Suppressor macrophage treated with lipopolysaccharide for 1 hour (primary cell): ENCODE data around the gene PODXL2.

ENCODE experiments used
- DNase-seq, 3 donors: peaks; one replicate each; pipeline ENCODE4 v3.0.0-alpha.2; 2020 to 2022

PODXL2 gene

GRCh38 chr3:127660621-127661251 lies 31.8 kb downstream of the PODXL2 start:
- no peak for DNase-seq

DNA sequence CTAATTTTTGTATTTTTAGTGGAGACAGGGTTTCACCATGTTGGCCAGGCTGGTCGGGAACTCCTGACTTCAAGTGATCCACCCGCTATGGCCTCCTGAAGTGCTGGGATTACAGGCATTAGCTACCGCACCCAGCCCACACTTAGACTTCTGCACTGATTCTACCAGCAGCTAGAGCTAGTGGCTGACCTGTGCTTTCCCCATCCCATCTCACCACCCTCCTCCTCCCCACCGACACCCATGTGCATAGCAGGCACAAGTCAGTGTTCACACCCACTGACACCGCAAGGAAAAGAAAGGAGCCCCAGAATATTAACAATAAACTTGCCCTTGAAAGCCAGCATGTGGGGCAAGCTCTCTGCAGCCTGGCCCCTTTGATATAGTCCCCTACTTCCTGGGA lies 32.6 kb downstream of the PODXL2 start:
- DNase-seq, result no peak

DNA sequence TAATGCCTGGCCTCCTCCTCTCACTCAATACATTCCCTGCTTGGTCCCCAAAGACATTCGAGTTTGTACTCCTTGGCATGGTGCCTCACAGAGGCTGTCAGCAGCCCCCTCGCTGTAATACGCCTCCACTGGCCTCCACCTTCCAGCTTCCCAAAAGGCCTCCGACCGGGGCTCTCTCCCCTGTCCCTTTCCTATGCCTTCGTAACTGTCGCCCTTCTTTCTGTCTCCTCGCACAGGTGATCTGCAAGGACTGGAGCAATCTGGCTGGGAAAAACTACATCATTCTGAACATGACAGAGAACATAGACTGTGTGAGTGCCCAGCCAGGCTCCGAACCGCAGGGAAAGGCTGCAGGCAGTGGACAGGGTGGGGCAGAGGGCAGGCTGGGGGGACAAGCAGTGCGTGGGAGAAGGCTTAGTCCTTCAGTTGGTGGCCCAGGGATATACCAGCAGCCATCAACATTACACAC lies 33.0 kb downstream of the PODXL2 start:
- DNase-seq, result no peak

DNA sequence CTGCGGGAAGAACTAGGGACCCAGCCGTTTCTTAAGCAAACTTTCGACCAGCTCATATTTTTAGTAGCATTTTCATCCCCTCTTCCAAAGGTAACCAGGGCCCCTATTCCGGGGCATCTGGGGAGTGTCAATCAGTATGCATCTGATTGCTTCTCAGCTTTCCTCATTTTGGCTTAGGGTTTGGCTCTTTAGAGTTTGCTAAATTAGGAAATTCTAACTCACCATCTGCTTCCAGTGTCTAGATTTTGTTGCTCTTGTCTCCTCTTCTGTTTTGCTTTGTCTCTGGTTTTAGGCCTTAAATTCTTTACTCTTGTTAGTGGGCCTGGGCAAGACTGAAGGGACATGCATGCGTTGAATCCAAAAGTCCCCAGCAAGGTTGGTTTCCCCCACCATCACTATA lies 34.2 kb downstream of the PODXL2 start:
- DNase-seq, result no peak

- DNase-seq, result no peak
These were observed 36.2 kb downstream of the PODXL2 start for GRCh38 chr3:127665165-127665564.

GRCh38 chr3:127665586-127665985 lies 36.6 kb downstream of the PODXL2 start:
- DNase-seq, result no peak

DNA sequence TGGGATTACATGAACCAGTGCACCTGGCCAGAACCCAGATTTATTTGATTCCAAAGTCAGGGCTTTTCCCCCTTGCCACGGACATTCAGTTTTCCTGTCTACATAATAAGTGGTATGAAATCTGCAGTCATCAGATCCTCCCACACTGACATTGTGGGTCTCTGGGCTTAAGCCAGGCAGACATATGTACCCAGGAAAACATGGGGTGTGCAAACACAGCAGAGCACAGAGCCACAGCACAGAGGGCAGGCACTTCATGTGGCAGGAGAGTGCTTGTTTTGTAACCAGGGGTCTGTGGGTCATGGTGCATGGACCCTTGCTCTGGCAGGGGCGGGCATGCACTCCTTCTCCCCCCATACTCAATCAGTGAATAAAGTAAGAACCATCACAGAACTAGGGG lies 37.7 kb downstream of the PODXL2 start:
- DNase-seq, result no peak

- DNase-seq, result no peak
These were observed 38.2 kb downstream of the PODXL2 start for GRCh38 chr3:127667119-127667681.

DNA sequence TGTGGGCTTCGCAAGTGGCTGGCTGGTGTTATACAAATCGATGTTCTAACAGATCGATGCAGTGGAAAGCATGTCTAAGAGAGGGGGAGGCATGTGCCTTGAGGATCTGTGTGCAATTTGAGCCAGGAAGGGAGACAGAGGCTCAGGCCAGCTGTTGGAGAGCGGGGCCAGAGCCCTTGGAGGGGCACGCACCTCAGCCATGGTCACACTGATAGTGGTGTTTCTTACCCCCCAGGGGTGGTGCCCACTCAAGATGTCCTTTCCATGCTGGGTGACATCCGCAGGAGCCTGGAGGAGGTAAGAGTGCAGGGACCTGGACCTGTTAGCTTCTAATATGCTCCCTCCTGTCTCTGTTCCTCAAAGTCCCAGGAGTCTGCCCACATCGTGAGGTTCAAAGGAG lies 39.9 kb downstream of the PODXL2 start:
- no peak for DNase-seq

DNA sequence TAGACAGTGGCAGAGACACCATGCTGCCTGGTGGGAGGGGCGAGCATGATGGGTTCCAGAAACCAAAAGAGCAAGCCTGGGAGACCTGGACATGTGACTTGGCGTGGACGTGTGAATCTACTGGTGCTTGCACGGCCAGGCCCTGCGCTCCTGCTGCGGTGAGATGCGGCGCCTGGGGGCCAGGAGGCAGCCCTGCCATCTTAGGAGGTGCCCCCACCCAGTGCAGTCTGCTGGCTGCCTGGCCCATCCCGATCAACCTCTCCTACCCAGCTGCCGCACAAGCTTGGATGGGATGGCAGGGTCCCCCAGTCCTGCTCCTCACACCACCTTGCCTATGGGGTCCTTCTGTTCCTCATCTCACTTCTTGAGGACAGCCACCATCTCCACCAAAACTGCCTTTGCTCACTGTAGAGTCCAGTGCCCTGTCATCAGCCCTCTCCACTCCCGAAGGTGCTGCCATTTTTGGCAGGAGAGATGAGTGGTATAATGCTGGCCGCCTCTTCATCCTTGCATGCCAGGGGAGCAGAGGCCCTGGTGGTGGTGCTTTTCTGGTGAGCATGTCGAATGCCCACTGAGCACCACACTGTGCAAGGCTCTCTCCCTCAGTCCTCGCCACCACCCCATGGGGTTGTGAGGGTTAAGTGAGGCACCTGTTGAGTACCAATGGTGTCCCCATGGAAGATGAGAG lies 40.7 kb downstream of the PODXL2 start:
- DNase-seq, result no peak

DNA sequence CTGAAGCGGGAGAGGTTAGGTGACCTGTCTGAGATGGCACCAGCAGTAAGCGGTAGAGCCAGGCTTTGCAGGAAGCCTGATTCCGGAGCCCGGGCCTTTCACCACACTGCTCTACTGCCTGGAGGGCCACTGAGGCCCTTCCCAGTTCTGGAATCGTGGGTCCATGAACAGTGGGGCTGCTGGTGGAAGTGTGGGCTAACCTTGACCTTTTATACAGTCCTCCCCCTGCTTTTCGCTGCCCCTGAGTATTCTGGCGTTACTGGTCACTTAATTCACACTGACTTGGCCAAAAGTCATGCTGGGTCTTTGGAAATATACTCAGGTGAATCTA lies 41.2 kb downstream of the PODXL2 start:
- DNase-seq, result no peak

DNA sequence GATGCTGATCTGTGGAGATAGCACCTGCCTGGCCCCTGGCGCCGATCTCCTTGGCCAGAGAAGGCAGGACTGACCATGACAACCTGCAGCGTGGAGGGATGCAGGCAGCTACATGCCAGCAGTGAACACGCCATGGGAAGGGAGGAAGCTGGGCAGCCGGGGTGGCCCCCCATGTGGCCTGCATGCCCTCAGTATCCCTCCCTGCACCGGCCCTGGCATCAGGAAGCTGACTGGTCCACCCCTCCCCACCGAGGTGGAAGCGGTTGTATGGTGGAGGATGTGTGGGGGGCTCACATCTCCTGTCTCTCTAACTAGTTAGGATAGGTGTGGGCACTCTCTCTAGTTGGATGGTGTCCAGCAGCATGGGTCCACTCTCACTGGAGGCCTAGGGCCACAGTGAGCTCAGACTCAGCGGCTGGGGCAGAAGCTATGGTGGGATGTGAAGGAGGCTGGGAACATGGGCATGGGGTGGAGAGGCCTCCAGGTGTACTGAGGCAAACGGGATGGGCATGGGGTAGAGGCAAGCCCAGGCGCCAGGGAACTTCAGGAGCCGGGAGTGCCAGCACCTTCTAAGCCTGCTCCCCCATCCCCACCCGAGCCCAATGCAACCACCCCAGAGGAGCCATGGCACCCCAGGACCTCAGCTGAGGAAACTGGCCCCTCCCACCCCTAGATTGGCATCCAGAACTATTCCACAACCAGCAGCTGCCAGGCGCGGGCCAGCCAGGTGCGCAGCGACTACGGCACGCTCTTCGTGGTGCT lies 42.0 kb downstream of the PODXL2 start:
- DNase-seq, result no peak

GRCh38 chr3:127671523-127672428 lies 42.8 kb downstream of the PODXL2 start:
- peak in 1 of 3 donors; percentile 41 for DNase-seq

DNA sequence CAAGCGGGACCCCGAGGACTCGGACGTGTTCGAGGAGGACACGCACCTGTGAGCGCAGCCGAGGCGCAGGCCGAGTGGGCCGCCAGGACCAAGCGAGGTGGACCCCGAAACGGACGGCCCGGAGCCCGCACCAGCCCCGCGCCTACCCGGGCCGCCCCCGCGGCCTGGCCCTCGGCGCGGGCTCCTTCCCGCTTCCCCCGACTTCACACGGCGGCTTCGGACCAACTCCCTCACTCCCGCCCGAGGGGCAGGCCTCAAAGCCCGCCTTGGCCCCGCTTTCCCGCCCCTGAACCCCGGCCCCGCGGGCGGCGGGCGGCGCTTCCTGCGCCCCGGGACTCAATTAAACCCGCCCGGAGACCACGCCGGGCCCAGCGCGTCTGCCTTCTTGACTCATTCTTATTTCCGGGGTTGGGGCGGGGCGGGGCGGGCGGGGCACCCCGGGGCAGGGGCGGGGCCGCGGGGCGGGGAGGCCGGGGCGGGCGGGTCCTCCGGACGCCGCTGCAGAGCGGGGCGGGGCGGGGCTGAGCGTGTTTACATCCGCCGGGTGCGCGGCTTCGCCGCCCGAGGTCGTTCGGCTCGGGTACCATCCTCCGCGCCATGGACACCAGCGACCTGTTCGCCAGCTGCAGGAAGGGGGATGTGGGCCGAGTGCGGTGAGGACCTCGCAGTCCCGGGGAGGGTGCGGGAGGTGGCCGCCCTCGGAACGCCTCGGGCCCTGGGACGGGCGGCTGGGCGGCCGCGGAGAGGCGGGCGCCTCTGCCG lies 43.6 kb downstream of the PODXL2 start, which contains the start of gene ABTB1:
Gene ABTB1 (plus strand): TSS at position 524 of the 762 bp plus-strand sequence. CDS start 74 bp downstream, at position 598.
- DNase-seq, result peak; percentile 80 to 97 (median 93)

- DNase-seq, result peak in 2 of 3 donors; percentile 35 to 59
These were observed 44.5 kb downstream of the PODXL2 start for GRCh38 chr3:127673191-127674100.

- no peak for DNase-seq
These were observed 45.2 kb downstream of the PODXL2 start for GRCh38 chr3:127674101-127674721.

GRCh38 chr3:127674790-127675189 lies 45.8 kb downstream of the PODXL2 start:
- DNase-seq, result no peak

DNA sequence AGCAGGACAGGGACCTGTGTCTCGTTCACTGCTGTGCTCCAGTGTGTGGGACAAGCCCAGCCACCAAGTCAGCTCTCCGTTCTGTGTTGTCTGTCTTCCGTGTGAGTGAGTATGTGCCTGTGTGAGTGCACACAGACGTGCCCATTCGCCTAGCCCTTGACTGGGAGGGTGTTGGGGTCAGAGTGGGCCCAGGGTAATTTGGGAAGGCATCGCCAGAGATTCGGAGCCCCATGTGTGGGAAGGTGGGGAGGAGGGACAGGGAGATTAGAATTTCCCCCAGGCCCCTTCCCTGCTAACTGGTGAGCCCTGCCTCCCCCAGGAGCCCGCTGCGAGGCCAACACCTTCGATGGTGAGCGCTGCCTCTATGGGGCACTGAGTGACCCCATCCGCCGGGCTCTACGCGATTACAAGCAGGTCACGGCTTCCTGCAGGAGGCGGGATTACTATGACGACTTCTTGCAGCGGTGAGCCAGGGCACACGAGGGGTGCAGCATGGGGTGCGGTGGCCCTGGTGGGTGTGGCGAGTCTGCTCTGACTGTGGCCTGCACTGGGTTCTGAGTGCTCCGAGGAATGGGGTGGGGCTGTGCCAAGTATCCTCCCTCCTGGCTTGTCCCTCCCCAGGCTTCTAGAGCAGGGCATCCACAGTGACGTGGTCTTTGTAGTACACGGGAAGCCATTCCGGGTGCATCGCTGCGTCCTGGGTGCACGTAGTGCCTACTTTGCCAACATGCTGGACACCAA lies 46.8 kb downstream of the PODXL2 start:
- DNase-seq, result no peak

DNA sequence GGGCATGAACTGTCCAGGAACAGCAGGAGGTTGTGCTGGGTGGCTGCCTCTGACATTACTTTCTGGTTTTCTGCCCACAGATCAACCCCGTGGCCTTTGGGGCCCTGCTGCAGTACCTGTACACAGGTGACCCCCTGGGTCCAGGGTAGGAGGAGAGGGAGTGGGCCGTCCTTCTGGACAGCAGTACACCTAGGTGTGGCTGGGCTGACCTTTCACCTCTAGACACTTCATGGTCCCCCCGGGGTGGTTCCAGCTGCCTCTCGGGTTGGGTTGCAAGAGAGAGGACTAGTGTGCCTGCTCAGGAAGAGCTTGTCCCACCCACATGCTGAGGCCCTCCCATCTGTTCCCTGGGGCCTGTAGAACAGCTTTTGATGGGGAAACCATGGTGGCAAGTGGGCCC lies 47.5 kb downstream of the PODXL2 start:
- no peak for DNase-seq
